Activated T-helper 9 cell treated with anti-CD3 and anti-CD28 coated beads, Interleukin-2, amount 50 U/mL, for 16 hours (primary cell): ENCODE results near the gene SEMA3D.

Source experiments
- DNase-seq: peaks from one replicate; pipeline ENCODE4 v3.0.0-alpha.2; 2020; ENCODE audit warnings: low read depth

SEMA3D gene

GRCh38 chr7:84985073-84985784, 201.6 kb downstream of the SEMA3D start:
- DNase-seq: no peak

- DNase-seq: no peak
These were observed 204.7 kb downstream of the SEMA3D start for GRCh38 chr7:84982199-84982598.

DNA sequence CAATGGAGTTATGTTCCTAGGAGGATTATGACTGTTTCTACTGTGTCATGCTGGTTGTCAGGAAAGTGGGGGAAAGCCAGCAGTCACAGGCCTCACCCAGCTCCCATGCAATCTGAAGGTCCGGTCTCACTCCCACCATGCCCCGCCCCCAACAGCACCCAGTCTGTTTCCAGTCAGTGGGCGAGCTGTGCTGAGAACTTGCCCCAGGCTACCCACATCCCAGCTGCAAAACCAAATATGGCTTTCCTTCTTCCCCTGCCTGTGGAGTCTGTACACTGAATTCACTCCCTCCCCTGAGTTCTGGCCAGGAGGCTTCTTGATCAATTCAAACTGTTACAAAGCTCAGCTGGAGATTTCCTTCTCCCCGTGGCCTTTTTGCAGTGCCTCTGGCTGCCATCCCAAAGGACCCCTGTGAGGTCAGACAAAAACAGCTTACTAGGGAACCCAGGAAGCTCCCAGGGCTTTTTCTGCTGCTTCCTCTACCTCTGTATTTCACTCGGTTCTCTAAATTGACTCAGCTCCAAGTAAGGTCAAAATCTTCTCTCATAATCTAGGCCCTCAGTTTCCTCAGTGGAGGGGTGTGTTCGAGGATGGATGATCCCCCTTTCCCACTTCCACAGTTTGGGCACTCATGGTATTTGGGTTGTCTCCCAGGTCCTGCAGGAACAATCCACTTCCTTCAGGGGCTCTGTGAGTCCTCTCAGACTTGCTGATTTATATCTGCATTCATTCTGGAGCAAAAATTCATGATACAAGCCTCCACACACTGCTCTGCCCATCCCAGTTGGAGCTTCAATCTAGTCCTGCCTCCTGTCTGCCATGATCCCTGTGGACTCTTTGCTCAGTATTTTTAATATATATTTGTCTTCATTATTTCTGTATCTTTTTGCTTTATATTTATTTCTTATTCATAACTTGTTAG, 205.5 kb downstream of the SEMA3D start:
- DNase-seq: no peak

- DNase-seq: no peak
These were observed 211.2 kb downstream of the SEMA3D start for GRCh38 chr7:84975586-84976185.

DNA sequence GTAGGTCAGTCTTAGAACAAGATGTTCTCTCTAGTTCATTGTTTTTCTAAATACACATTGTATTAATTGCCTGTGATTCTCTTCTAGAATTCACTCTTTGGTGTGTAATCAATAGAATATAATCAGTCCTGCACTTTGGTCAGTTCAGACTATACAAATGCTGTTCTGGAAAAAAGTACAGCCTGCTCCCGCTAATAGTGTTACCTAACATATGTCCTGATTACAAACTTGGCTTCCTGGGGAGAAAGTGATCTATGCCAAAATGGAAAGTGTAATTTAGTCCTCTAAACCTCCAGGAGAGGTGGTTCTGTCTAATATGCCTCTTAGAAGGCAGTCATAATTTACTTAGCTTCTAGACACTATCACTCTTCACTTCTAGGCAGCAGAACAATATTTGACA, 215.5 kb downstream of the SEMA3D start:
- DNase-seq: no peak

GRCh38 chr7:84970670-84971069, 216.2 kb downstream of the SEMA3D start:
- DNase-seq: no peak

DNA sequence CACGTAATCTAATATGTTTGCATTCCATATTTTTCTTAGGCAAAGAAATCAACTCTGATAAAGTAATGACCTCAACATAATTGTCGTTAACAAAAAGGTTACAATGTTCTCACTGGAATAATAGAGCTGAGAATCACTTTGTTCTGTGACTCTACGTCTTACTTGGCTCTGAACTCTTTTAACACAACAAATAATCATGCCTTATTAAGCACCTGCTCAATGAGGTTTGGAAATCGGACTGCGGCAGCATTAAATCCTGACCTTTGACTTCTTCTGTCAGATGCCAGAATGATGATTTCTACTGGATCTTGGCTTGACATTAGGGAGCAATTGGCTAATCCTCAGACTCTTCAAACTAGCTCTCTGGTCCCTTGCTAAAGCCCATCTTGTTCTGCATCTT, 233.6 kb downstream of the SEMA3D start:
- DNase-seq: no peak

- DNase-seq: no peak
These were observed 236.0 kb downstream of the SEMA3D start for GRCh38 chr7:84950836-84951235.

- no peak for DNase-seq
These were observed 237.4 kb downstream of the SEMA3D start for GRCh38 chr7:84949501-84949900.

DNA sequence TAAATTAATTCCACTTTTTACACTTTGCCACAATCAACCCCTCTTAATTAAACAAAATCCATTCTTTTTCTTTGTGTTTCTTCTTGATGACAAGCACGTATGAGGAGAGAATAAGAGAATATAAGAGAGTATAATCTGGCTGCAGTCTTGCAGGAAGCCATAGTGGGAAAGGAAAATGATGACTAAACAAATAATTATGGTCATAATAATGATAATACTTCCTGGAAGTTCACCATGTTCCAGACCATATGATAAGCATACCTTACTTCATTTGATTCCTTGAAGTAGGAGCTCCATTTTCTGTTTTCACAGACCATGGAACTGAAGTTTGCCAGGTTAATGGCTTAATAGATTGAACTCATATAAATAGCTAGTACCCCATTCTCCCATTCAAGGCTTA, 237.8 kb downstream of the SEMA3D start:
- DNase-seq: no peak

GRCh38 chr7:84948634-84949033, 238.2 kb downstream of the SEMA3D start:
- DNase-seq: no peak

- no peak for DNase-seq
These were observed 240.3 kb downstream of the SEMA3D start for GRCh38 chr7:84946549-84946948.
